GM19043 (cell line): Measurements from ENCODE around the gene GPR108.
"Not testable (repeated sequence)": the region's sequence is repeated elsewhere in the genome, so short reads cannot be mapped to it uniquely, and the experiment has no call there.

Source experiments
- ATAC-seq: cut with Tn5 transposase; IDR thresholded peaks from one replicate; pipeline ENCODE4 v1.9.1; 2021; ENCODE audit warnings: low read depth; ENCODE audit not compliant: unreplicated experiment

The GPR108 gene

DNA sequence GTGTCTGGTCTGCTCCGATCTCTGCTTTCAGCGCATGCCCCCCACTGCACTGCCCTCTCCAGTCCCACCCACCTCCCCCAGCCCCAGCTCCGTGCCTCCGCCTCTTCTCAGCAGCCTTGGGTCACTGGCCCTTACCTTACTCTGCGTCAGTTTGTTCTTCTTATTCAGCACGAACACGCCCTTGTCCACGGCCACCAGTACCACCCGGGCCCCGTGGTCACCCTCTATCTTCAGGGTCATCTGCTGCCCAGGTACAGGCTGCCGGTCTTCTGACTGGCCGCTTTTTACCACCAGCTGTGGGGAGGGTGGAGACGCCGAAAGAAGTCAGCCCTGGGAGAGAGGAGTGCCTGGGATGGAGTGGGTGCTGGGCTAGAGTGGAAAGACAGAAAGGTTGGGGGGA lies 27.8 kb downstream of the GPR108 start:
- no peak for ATAC-seq

DNA sequence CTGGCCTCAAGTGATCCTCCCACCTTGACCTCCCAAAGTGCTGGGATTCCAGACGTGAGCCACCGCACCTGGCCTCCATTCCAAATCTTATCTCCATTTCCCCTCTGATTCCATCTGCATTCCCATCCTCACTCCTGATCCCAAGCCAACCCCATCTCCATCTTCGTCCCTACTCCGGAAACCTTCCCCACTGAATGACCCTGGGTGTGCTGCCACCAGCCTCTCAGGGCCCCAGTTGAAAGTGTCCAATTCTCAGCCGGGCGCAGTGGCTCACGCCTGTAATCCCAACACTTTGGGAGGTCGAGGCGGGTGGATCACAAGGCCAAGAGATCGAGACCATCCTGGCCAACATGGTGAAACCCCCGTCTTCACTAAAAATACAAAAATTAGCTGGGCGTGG lies 28.5 kb downstream of the GPR108 start:
- ATAC-seq: not testable (repeated sequence)

DNA sequence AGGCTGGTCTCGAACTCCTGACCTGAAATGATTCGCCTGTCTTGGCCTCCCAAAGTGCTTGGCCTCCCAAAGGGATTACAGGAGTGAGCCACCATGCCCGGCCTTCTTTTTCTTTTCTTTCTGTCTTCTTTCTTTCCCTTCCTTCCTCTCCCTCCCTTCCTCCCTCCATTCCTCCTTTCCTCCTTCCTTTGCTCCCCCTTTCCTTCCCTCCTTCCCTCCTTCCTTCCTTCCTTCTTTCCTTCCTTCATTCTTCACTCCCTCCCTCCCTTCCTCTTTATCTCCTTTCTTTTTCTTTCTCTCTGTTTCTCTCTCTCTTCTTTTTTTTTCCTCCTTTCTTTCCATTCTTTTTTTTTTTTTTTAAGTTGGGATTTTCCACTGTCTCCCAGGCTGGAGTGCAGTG lies 29.0 kb downstream of the GPR108 start:
- no peak for ATAC-seq

DNA sequence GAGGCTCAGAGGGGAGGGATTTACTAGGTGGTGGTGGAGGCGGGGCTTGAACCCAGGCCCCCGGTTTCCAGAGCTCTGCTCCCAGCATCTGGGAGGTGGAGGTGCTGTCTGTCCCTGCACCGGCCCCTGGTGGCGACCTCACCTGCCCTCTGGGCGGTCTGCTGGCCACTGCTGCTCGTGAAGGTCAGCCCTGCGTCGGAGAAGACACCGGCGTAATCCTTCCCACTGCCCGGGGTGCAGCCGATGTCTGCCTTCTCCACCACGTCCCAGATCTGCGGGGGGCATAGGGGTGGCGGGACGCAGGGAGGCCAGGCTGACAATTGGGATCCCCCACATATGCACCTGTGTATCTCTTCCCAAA lies 29.7 kb downstream of the GPR108 start:
- no peak for ATAC-seq

DNA sequence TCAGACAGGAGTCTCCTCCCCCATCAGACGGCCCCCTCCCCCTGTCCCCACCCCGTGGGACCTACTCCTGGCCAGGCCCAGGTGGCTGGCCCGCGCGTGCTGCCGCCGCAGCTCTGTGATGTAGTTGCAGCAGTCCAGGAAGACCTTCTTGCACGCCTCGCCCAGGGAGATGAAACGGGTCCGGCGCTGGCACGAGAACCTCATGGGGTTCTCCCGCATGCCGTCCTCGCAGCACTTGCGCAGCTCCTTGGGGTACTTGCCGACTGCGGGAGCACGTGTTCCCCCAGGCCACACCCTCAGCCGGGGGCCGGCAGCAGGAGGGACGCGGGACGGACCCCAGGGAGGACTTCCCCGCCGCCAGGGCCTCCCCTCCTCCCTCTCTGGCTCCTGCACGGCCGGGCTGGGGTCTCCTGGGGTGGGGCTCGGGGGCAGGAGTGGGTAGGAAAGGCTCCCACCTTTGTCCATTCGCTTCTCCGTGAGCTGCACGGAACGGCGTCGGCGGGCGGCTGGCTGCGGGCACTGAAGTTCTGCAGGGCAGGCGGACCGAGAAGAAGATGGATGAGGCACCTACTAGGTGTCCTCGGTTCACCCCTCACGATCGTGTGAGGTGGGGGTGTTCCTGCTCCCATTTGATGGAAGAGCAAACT lies 30.2 kb downstream of the GPR108 start:
- no peak for ATAC-seq

DNA sequence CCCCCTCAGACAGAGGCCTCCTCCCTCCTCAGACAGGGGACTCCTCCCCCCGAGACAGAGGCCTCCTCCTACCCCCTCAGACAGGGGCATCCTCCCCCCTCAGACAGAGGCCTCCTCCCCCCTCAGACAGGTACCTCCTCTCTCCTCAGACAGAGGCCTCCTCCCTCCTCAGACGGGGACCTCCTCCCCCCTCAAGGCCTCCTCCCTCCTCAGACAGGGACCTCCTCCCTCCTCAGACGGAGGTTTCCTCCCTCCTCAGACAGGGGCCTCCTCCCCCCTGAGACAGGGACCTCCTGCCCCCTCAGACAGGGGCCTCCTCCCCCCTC lies 30.8 kb downstream of the GPR108 start:
- no peak for ATAC-seq

DNA sequence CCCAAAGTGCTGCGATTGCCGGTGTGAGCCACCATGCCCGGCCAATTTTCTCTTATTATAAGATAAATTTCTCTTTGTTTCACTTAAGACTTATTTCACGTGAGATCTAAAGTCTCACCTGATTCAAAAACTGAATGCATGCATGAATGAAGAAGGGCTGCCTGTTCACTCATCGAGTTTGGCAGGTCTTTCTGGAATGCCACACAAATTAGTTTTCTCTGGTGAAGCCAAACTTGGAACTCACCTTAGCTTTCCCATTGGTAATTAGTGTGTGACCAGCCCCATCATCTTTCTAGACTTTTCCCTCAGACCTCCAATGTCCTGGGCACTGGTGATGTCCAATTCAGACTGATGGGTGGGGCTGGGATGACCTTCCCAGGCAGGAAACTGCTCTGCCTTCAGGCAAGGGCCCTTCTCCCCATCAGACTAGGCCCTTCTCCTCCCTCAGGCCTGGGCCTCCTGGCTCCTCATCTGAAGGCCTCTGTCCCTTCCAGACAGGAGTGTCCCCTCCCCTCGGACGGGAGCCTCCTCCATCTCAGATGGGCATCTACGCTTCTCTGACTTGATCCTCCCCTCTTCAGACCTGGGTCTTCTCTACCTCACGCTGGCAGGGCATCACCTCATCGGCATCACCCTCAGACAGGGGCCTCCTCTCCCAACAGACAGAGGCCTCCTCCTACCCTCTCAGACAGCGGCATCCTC lies 31.3 kb downstream of the GPR108 start:
- ATAC-seq: no peak

DNA sequence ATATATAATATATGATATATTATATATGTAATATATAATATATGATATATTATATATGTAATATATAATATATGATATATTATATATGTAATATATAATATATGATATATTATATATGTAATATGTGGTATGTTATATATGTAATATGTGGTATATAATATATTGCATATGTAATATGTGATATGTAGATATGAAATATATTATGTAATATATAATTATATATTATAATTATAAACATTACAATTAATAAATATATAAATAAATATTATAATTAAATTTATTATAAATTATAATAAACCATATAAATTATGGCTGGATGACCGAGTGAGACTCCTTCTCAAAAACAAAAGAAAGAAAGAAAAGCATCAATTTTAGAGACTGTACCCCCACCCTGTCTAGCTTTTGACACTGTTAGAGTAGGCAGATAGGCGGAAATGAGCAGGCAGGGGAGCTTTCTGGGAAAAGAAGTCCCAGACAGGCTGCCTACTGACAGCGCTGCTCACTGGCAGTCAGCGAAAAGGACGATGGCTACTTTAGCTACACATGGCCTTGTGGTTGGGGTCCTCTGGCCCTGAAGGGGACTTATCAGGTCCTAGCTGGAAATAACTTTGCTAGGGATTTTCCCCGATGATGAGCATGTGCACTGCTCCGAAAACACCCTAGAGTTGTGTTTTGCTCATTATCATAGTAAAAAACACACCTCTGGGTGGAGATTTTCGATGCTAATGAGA lies 36.6 kb downstream of the GPR108 start:
- ATAC-seq: no peak

DNA sequence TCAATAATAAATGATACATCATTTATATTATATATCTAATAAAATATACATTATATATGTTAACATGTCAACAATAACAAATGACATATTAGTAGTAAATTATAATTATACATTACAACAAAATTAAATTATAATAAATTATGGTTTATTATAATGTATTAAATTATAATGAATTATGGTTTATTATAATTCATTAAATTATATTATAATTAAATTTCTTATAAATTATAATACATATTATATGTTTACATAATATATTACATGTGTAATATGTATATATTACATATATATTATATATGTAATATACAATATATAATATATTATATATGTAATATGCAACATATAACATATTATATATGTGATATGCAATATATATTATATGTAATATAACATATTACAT lies 37.4 kb downstream of the GPR108 start:
- no peak for ATAC-seq

DNA sequence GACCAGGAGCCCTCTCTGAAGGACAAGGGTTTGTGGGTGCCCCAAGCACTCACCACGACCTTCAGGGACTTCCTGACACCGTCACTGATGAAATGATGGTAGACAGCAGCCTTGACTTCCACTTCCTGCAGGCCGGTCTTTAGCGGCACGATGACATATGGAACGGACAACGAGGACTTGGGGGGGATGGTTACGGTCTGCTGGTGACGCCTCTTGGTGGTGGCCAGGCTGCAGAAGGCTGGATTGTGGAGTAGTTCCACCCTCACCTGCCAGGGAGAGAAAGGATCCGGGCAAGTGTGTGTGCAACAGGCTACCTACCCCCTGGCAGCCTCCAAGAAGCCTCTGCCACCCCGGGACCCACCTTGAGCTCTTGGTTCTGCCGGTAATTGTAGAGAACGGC lies 40.1 kb downstream of the GPR108 start:
- no peak for ATAC-seq

DNA sequence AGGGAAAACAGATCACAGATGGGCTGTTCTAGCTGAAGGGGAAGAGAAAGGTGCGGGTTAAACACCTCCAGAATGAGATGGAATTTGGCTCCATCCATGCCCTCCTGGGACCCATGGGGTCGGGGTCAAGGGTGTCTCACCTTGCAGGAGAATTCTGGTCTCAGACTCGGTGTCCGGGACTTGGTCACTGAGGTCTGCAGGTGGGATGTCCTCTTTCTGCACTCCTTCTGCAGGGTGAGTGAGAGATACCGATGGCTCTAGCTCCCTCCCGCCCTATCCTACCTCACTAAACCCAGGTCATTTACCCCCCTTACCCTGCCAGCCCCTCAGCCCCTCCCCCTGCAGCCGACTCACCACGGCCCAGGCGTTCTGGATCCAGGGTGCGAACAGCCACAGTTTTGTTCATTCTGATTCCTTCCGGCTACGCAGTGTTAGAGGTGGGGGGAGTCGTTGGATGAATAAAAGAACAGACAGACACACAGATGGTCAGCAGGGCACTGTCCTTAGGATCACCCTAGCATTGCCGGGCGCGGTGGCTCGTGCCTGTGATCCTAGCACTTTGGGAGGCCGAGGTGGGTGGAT lies 41.0 kb downstream of the GPR108 start:
- no peak for ATAC-seq

DNA sequence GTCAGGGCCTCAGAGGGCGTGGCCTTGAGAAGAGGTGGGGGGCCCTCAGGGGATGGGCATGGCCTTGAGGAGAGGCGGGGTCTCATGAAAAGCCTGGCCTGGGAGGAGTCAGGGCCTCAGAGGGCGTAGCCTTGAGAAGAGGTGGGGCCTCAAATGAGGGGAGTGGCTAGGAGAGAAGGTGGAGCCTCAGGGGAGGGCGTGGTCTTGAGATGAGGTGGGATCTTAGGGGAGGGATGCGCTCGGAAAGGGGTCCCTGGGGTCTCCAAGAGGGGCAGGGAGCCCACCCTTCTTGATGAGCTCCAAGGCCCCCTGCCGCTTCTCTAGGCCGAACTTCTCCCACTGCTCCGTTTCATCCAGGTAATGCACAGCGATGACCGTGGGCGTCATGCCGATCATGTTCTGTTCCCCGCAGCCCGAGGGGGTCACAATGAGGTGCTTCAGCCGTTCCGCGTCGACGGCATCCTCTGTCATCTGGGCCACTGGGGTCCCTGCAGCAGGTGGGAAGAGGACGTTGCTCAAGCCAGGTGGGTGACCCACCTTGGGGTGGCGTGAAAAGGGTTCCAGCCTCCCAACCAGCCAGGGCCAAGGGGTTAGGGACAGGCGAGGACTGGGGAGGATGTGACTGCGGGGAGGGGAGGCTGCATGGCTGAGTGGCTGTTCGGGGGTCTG lies 43.1 kb downstream of the GPR108 start:
- no peak for ATAC-seq

DNA sequence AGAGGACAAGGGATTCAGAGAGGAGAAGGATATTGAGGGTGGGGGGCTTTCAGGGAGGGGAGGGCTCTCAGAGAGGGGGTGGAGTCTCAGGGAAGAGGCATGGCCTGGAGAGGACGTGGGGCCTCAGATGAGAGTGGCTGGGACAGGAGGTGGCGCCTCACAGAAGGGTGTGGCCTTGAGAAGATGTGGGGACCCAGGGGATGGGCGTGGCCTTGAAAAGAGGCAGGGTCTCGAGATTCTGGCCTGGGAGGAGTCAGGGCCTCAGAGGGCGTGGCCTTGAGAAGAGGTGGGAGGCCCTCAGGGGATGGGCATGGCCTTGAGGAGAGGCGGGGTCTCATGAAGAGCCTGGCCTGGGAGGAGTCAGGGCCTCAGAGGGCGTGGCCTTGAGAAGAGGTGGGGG lies 43.7 kb downstream of the GPR108 start:
- ATAC-seq: no peak

DNA sequence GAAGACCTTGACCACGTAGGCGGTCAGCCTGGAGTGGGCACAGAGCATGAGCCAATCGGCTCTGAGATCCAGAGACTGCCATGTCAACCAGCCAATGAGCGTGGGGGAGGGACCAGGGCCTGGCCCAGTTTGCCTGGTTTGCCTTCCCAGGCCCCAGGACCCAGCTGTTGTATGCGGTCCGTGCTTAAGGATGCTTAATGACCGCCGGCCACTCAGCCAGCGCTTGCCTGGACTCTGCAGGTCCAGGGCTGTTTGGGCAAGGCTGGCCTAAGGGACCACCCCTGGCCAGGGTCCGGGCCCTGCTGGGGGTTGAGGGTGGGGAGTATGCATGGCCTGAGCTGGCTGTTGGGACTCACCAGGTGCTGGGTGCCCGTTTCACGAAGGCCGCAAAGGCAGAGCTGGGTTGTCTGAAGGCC lies 44.3 kb downstream of the GPR108 start:
- ATAC-seq: no peak

DNA sequence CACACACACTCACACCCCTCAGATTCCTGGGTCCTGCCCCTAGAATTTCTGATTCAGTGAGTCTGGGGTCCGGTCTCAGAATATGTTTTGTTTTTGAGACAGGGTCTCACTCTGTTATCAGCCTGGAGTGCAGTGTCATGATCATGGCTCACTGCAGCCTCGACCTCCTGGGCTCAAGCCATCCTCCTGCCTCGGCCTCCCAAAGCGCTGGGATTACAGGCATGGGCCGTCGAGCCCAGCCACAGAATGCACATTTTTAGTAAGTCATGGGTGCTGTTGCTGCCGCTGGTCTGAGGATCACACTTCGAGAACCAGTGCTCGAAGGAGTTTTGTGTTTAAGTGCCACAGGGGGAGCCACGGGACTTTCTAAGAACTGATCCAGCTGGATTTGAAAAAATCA lies 45.4 kb downstream of the GPR108 start:
- no peak for ATAC-seq

DNA sequence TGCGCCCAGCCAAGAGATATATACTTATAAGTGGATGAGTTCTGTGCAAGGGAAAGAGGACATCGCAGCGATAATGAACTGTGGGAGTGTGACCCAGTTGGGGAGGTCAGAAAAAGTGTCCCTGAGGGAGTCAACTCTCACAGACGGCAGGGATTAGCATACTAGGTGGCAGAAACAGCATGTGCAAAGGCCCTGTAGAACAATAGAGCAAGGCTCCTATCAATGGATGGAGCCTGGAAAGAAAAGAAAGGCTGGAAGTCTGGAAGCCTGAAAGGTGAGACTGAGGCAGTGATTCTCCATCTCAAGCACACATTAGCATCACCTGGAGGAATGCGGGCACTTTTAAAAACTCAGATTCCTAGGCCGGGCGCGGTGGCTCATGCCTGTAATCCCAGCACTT lies 46.0 kb downstream of the GPR108 start:
- no peak for ATAC-seq

DNA sequence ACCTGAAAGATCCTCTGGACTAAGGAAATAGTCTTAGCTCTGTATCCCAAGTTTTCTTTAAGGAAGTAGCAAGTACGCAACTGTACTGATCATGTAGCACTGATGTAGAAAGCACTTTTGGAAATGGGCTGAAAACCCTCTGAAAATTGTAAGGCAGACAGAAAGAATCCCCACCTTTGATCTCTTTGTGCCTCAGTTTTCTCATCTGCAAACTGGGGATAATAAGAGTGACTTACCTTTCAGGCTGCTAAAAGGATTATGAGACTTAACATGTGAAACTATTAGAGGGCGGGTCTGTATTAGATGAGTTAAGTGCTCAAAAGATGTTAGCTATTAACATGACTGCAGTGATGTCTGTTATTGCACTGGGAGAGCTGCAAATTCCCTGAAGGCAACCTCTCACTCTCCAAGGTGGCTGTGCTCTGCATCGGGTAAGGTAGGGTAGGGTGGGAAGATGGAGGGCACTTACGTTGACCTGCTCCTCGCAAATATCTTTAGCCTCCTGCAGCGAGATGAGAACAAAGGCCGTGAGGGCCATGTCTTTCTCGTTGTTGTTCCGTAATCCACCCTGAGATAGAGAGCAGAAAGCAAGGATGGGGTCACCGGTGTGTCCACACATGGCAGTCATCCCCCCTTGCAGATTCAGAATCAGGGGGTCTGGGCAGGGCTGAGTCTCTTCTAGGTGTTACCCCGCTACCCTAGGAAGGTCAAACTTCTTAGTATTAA lies 47.1 kb downstream of the GPR108 start:
- ATAC-seq: no peak

DNA sequence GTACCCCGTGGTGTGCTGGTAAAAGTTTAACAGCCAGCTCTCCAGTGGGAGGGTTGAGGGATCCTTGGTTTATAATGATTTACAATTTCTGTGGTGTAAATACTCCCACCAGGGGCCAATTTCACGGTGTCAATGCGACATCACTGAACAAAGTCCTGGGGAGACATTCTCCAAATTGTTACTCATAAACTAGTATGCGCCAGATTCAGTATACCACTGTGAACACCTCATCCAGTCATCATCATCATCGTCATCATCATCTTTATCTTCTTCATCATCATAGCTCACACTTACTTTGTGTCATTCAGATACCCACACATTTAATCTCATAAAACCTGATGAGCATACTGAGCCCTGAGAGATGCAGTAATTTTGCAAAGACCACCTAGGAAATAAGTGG lies 50.3 kb downstream of the GPR108 start:
- ATAC-seq: no peak

DNA sequence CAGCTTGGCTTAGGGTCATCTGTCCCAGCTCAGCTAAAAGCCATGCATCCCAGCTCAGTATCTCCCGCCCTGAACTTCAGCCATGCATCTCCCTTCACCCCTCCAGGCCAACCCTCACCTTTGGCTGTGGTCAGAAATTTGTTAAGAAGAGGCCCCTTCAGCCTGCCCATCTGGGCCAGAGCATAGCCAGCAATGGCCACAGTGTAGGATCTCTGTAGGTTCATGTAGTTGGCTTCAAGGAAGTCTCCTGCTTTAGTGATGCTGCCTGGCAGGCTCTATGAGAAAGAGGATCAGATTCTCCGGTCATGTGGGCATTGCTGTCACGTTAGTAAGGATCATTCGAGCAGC lies 50.8 kb downstream of the GPR108 start:
- no peak for ATAC-seq

DNA sequence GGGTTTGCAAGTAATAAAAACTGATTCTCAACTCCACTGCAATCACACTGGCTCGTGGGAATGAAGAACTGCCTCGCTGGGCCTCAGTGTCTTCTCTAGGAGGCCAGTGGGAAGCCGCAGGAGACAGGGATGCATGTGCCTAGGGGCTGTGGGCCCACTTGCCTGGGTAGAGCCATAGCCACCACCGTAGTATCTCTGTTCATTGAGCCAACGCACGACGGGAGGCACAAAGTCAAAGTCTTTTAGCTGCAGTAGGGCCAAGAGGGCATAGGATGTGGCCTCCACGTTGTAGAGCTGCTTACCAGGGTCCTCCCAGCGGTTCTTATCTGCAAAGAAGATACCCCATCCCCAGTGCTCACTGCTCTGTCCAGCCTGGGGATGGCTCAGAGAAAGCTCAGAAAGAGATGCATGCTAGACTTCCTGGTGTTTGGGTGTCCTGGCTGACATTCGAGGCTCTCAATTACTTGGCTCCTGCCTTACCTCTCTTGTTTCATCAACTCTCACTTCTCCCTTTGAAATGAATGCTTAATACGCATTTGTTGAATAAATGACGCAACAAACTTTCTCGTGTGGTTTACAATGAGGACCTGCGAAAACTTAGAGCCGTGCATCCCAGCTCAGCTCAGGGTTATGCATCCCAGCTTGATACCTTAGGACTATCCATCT lies 51.3 kb downstream of the GPR108 start:
- ATAC-seq: no peak
